Measurements from ENCODE around the gene TRIP12. TPM values are rescaled to one million over a fixed set of nuclear protein-coding genes. Genes with fewer than 3 reads are reported as not detected.

The TRIP12 gene
- total RNA-seq, 1 experiment from 2014 or later, result 368 TPM

GRCh38 chr2:229910147-229910831 is 11.5 kb downstream of the TRIP12 start:
- intact Hi-C loops (cut with micrococcal nuclease; ENCODE audit: unreplicated experiment) (no loop called here), in situ Hi-C loops (cut with HindIII; ENCODE audit: low pct_unique_long_range_greater_than_20kb, low sequenced_read_pairs) (no loop called here)
- POLR2A ChIA-PET, result no interaction called here
- no peak for TF ChIP-seq REST (IDR thresholded peaks at IDR 0.05; ENCODE audit: insufficient read depth in 1 of 2, low read depth in 2 of 2, low read length in 1 of 2)
- no peak for TF ChIP-seq TCF7L2 (IDR thresholded peaks at IDR 0.05; ENCODE audit: low read depth, low read length)
- TF ChIP-seq, protein P1, sequence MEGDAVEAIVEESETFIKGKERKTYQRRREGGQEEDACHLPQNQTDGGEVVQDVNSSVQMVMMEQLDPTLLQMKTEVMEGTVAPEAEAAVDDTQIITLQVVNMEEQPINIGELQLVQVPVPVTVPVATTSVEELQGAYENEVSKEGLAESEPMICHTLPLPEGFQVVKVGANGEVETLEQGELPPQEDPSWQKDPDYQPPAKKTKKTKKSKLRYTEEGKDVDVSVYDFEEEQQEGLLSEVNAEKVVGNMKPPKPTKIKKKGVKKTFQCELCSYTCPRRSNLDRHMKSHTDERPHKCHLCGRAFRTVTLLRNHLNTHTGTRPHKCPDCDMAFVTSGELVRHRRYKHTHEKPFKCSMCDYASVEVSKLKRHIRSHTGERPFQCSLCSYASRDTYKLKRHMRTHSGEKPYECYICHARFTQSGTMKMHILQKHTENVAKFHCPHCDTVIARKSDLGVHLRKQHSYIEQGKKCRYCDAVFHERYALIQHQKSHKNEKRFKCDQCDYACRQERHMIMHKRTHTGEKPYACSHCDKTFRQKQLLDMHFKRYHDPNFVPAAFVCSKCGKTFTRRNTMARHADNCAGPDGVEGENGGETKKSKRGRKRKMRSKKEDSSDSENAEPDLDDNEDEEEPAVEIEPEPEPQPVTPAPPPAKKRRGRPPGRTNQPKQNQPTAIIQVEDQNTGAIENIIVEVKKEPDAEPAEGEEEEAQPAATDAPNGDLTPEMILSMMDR (IDR thresholded peaks at IDR 0.05), result no peak
- TF ChIP-seq POLR2AphosphoS5 (IDR thresholded peaks at IDR 0.05; ENCODE audit: low read depth, low read length), result no peak
- TF ChIP-seq SIN3A (IDR thresholded peaks at IDR 0.05; ENCODE audit: borderline replicate concordance, insufficient read depth, low read depth, low read length), result no peak
- Histone ChIP-seq H3K4me3 (ENCODE audit: low read depth in 2 of 2, low read length in 2 of 2) (no peak overlapping the region), H3K27ac (ENCODE audit: low read length) (no peak overlapping the region), H3K4me1 (ENCODE audit: control insufficient read depth, insufficient read depth, low read length) (peaks cover 25% of the 10 kb centered on the region), H3K9me3 (ENCODE audit: control insufficient read depth, insufficient read depth, low read depth, low read length) (no peaks in the 10 kb centered on the region), H3K36me3 (ENCODE audit: control insufficient read depth, insufficient read depth, low read length) (no peaks in the 10 kb centered on the region; the same call in 1 of the 2 replicates), H3K27me3 (ENCODE audit: control insufficient read depth, insufficient read depth, low read length) (no peaks in the 10 kb centered on the region)
- CTCF ChIA-PET, result no interaction called here
- no peak for DNase-seq (ENCODE audit: low read depth, low spot score)
- no TSS peak for BruUV-seq (replicated peaks)
- 0 out of 2 replicates have a peak, but pooled peaks have one; percentile 7 for ATAC-seq

- ATAC-seq (no peak), DNase-seq (ENCODE audit: low read depth, low spot score) (no peak)
- Histone ChIP-seq H3K4me3 (ENCODE audit: low read depth in 2 of 2, low read length in 2 of 2) (no peak overlapping the region), H3K36me3 (ENCODE audit: control insufficient read depth, insufficient read depth, low read length) (no peaks in the 10 kb centered on the region; the same call in 1 of the 2 replicates), H3K27me3 (ENCODE audit: control insufficient read depth, insufficient read depth, low read length) (no peaks in the 10 kb centered on the region), H3K27ac (ENCODE audit: low read length) (no peak overlapping the region), H3K9me3 (ENCODE audit: control insufficient read depth, insufficient read depth, low read depth, low read length) (no peaks in the 10 kb centered on the region), H3K4me1 (ENCODE audit: control insufficient read depth, insufficient read depth, low read length) (peaks cover 21% of the 10 kb centered on the region)
- intact Hi-C loops (cut with micrococcal nuclease; ENCODE audit: unreplicated experiment) (no loop called here), in situ Hi-C loops (cut with HindIII; ENCODE audit: low pct_unique_long_range_greater_than_20kb, low sequenced_read_pairs) (no loop called here)
- no TSS peak for BruUV-seq (replicated peaks)
- ChIA-PET POLR2A (no interaction called here), CTCF (no interaction called here)
- TF ChIP-seq REST (IDR thresholded peaks at IDR 0.05; ENCODE audit: insufficient read depth in 1 of 2, low read depth in 2 of 2, low read length in 1 of 2) (no peak), POLR2AphosphoS5 (IDR thresholded peaks at IDR 0.05; ENCODE audit: low read depth, low read length) (no peak), SIN3A (IDR thresholded peaks at IDR 0.05; ENCODE audit: borderline replicate concordance, insufficient read depth, low read depth, low read length) (no peak), TCF7L2 (IDR thresholded peaks at IDR 0.05; ENCODE audit: low read depth, low read length) (no peak)
- TF ChIP-seq, protein P1 (IDR thresholded peaks at IDR 0.05), result no peak
Observed at GRCh38 chr2:229909090-229909489, 12.7 kb downstream of the TRIP12 start.
